VCaP (cell line): ENCODE data around the gene CACNA1S.

Experiments
- H3K27ac ChIP-seq: fragments of 450-650 bp; 2 replicates; pipeline ENCODE4 v1.5.1; 2017
- TF ChIP-seq, protein P1 (sequence below): fragments of 450-650 bp; conservative IDR thresholded peaks from 2 replicates; pipeline ENCODE4 v1.5.1; 2017; ENCODE audit warnings: mild to moderate bottlenecking, moderate library complexity

The CACNA1S gene

DNA sequence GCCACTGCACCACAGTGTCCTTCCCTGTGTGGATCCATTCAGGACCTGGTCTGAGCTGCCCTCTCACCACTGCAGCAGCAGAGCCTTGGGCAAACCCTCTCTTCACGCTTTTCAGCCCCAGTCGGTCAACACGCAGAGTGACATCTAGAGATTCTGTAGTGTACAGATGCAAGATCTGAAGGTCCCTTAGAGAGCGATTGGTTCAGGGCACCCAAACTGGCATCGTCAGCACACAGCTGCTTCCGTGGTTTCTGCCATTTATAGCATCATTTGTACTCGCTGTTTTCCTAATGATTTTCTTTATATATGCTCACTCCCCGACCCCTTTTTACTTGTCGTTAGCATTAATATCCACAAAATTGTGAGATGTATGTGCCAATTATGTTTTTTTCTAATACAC, 16.2 kb upstream of the CACNA1S start:
- TF ChIP-seq, protein P1, sequence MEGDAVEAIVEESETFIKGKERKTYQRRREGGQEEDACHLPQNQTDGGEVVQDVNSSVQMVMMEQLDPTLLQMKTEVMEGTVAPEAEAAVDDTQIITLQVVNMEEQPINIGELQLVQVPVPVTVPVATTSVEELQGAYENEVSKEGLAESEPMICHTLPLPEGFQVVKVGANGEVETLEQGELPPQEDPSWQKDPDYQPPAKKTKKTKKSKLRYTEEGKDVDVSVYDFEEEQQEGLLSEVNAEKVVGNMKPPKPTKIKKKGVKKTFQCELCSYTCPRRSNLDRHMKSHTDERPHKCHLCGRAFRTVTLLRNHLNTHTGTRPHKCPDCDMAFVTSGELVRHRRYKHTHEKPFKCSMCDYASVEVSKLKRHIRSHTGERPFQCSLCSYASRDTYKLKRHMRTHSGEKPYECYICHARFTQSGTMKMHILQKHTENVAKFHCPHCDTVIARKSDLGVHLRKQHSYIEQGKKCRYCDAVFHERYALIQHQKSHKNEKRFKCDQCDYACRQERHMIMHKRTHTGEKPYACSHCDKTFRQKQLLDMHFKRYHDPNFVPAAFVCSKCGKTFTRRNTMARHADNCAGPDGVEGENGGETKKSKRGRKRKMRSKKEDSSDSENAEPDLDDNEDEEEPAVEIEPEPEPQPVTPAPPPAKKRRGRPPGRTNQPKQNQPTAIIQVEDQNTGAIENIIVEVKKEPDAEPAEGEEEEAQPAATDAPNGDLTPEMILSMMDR, result no peak
- H3K27ac ChIP-seq, result no peak overlapping the region

DNA sequence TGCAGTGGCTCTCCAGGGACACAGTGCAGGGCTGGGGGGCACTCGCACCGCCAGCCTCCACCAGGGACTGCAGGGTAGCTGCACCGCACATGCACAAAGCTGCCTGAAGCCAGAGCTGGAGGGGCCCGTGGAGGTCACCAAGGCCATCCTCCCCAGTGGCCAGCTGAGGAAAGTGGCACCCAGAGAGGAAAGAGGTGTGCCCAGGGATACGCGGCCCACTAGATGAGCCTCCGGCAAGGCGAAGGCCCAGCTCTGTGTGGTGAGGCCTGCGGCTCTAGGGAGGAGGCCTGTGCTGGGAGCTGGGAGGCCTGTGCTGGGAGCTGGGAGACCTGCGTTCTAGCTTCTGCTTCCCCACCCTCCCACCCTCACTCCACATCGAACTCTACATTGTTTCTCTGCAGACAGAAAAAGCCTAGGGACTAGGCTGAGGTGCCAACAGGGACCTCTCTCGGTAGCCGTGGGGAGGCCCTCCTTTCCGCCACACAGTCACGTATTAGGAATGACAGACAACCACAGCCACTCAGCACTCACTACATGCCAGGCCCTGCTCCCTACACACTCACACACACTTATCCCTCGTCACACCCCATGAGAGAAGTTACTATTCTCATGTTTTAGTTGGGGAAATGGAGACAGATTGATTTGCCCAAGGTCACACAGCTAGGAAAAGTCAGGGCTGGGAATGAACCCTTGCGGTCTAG, 15.7 kb upstream of the CACNA1S start:
- no peak overlapping the region for H3K27ac ChIP-seq

DNA sequence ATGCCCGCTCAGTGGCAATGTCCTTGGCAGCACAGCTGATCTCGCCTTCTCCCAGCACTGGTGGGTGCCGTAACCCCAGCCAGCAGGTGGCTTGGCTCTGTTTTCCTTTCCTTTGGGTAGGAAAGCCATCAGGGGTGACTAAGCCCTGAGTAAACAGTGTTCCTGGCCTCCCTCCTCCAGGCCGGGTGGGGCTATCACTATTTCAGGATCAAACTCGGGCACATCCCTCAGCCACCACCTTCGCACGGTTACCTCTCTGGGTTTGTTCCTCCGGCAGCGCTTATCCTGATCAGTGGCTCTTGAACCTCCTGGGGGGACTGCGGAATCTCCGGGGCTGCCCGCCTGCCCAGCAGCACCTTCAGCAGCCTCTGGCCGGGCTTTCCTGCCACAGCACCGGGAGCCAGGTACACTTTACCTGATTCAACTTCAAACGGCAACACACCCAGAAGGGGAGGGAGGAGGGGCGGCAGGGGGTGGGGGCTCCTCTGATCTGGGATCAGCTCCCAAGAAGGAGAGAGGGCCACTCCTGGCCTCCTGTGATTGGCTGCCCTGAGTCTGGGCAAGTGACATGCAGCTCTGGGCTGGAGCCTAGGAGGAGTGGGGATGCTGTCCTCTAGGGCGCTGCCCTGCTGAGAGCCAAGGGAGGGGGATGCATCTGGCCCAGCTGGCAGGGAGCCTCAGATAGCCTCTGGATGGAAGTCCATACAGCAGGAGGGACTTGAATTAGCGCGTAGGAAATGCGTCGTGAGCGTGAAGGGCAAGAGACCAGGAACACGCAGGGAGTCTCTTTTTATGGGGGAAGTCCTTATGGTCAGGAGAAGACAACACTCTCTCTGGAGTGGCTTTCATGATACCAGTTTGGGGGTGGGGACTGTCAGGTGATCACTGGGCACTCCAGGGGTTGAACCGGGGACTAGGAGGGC, 14.9 kb upstream of the CACNA1S start, which contains the start of gene ASCL5:
Gene ASCL5, minus strand, starts transcription at position 353 of the 923 bp plus-strand sequence. CDS start 11,812 bp downstream, outside the sequence.
- TF ChIP-seq, protein P1, result no peak
- no peak within 1 kb of the TSS for H3K27ac ChIP-seq

More for the DNA sequence above, 15.7 kb upstream of the CACNA1S start:
- TF ChIP-seq, protein P1, result no peak

DNA sequence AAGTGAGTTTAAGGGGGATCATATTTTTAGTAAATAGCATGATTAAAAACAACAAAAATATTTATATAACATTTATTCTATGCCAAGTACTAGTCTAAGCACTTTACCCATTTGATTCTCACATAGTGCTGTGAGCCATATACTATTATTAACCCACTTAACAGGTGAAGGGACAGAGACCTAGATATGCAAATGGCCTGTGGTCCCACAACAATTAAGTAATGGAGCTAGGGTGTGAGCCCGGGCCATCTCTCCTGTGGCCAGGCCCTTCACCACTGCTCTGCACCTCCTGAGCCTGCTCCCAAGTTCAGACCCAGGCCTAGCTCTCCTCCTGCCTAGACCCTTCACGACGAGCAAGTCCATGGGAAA, 14.2 kb upstream of the CACNA1S start:
- TF ChIP-seq, protein P1, result no peak
- H3K27ac ChIP-seq, result no peak overlapping the region

DNA sequence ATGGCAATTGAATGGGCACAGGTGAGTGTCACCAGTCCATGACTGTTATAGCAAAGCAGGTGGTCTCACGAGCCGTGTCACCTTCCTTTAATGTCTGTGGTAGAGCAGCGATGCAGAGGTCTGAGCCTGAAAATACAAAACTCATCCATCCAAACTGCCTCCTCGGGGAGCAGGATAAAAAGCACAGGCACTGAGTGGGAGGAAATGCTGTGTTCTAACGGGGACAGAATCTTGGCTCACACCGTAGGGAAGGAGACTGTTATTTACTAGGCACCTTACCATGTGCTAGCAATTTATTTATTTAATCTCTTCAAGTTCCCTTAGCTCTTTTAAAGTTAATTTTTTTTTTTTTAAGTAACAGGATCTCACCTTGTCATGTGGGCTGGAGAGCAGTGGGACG, 13.6 kb upstream of the CACNA1S start:
- H3K27ac ChIP-seq, result no peak overlapping the region
- TF ChIP-seq, protein P1, result no peak

DNA sequence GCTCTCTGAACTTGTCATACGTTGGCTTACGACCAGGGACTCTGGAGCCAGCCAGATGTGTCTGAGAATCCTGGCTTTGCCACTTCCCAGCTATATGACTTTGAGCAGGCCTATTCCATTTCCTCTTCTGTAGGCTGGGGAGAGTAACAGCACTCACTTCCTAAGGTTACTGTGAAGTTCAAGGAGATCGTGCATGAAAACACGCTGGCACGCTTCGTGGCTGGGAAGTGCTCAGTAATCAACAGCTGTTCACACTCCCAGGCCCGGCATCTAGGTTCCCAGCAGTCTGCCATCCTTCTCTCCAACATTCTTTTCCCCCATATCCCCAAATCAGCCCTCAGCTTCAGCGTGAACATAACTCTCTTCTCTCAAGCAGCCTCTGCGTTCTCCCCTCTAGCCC, 12.8 kb upstream of the CACNA1S start:
- H3K27ac ChIP-seq, result no peak overlapping the region
- TF ChIP-seq, protein P1, result no peak

DNA sequence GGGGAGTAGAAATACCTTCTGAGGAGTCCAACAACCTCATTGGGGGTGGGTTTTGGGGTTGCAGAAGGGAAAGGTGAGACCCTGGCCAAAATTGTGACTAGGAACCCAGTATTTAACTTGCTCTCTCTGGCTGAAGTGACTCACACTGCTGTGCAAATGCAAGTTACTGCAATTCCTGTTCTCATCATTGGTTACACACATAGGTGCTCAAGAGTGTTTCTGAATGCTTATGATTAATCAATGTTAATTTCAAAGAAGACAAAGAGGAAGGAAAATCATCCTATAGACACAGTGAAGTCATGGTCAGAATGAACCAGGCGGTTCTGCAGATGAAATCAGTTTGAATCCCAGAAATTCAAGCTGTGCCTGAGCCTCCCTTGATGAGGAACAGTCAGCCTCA, 11.6 kb upstream of the CACNA1S start:
- TF ChIP-seq, protein P1, result no peak
- H3K27ac ChIP-seq, result no peak overlapping the region
